Activated CD8-positive, alpha-beta T cell treated with anti-CD3 and anti-CD28 coated beads, Interleukin-2, amount 10 ng/mL, durations not matched to agents 7 days and 5 days (primary cell): Measurements from ENCODE around the gene PRKAG2. TPM values are rescaled to one million over a fixed set of nuclear protein-coding genes. Genes with fewer than 3 reads are reported as not detected.
"Not testable (repeated sequence)": the region's sequence is repeated elsewhere in the genome, so short reads cannot be mapped to it uniquely, and the experiment has no call there.

Experiments used
- ATAC-seq: fragments of 150-1000 bp; cut with Tn5 transposase; one replicate; pipeline ENCODE4 v1.10.0; 2021; ENCODE audit warnings: moderate library complexity
- CTCF ChIA-PET: fragments of 350-600 bp; sonication (Branson Sonifier 250); formaldehyde crosslinking; loops from one replicate; lab custom pipeline; 2021; ENCODE audit warnings: antibody characterized with exemption; lab: Charles Lee
- POLR2A ChIA-PET: fragments of 350-600 bp; sonication (Branson Sonifier 250); formaldehyde crosslinking; loops from one replicate; lab custom pipeline; 2021; ENCODE audit warnings: antibody characterized with exemption; lab: Charles Lee
- DNase-seq: peaks from one replicate; pipeline ENCODE4 v3.0.0-alpha.2; 2020
- H3K27ac Mint-ChIP-seq: one replicate; pipeline ENCODE4 v1.8.0; 2021; ENCODE audit warnings: mild to moderate bottlenecking, mixed read lengths
- H3K27me3 Mint-ChIP-seq: one replicate; pipeline ENCODE4 v1.8.0; 2021; ENCODE audit warnings: low read depth, mixed read lengths
- H3K36me3 Mint-ChIP-seq: one replicate; pipeline ENCODE4 v1.8.0; 2021; ENCODE audit warnings: low read depth, mixed read lengths
- H3K4me1 Mint-ChIP-seq: one replicate; pipeline ENCODE4 v1.8.0; 2021; ENCODE audit warnings: low read depth, mixed read lengths
- H3K4me3 Mint-ChIP-seq: one replicate; pipeline ENCODE4 v1.8.0; 2021; ENCODE audit warnings: mild to moderate bottlenecking, mixed read lengths
- H3K9me3 Mint-ChIP-seq: one replicate; pipeline ENCODE4 v1.8.0; 2022; ENCODE audit warnings: mixed read lengths; ENCODE audit not compliant: insufficient read depth
- total RNA-seq, 2 experiments: library from RNA; stranded (reverse); gene quantifications; one replicate each; pipeline ENCODE4 v1.2.3, GENCODE V29; 2021

Gene PRKAG2
- total RNA-seq, 2 experiments from 2014 or later = 23.6 to 28.3 TPM

DNA sequence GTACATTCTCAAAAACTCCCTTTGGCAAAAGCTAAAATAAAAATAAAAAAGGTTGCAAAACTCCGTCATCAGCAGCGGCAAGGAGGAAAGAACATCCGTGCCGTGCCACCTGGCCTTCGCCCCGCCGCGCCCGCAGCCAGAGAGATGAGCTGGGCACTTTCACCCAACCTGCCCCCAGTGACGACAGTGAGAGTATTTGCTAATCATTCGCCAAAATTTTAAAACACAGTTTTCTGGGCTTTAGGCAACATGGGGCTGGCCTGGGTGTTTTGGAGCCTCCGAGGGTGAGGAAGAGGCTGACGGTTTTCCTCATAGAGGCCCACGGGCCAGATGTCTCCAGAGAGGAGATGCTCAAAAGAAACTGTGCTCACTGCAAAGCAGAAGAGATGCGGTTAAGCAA, 128.2 kb downstream of the PRKAG2 start:
- H3K27ac Mint-ChIP-seq = no peak overlapping the region
- H3K4me3 Mint-ChIP-seq = no peak overlapping the region
- ChIA-PET POLR2A (no interaction called here), CTCF (interaction anchor here (1.0 to 1.5 kb wide), 3 partner anchors 10 to 20 kb away, joined by 3 to 4 read pairs (median 4); no protein-coding TSS in a partner anchor)
- H3K27me3 Mint-ChIP-seq = no peaks in the 10 kb centered on the region
- peaks cover 5% of the 10 kb centered on the region for H3K4me1 Mint-ChIP-seq
- H3K36me3 Mint-ChIP-seq = no peaks in the 10 kb centered on the region
- no peak for ATAC-seq
- DNase-seq = no peak
- H3K9me3 Mint-ChIP-seq = no peaks in the 10 kb centered on the region

DNA sequence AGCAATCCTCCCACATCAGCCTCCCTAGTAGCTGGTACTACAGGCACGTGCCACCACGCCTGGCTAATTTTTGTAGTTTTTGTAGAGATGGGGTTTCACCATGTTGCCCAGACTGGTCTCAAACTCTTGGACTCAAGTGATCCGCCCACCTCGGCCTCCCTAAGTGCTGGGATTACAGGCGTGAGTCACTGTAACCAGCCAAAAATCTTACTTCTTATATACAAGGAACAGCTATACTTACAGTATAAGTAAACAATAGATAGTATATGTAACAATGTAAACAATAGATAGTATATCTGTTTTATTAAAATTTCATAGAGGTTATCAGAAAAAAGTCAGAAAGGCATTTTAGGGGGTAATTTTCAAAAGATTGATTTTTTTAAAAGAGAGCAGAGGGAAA, 128.9 kb downstream of the PRKAG2 start:
- DNase-seq, H3K27me3 Mint-ChIP-seq, ATAC-seq, H3K36me3 Mint-ChIP-seq, H3K9me3 Mint-ChIP-seq, H3K27ac Mint-ChIP-seq, POLR2A ChIA-PET, H3K4me3 Mint-ChIP-seq: not testable (repeated sequence)
- peaks cover 12% of the 10 kb centered on the region for H3K4me1 Mint-ChIP-seq
- CTCF ChIA-PET = interaction anchor here (0.8 to 1.5 kb wide), 3 partner anchors 12 to 504 kb away, joined by 3 to 4 read pairs (median 3); no protein-coding TSS in a partner anchor

DNA sequence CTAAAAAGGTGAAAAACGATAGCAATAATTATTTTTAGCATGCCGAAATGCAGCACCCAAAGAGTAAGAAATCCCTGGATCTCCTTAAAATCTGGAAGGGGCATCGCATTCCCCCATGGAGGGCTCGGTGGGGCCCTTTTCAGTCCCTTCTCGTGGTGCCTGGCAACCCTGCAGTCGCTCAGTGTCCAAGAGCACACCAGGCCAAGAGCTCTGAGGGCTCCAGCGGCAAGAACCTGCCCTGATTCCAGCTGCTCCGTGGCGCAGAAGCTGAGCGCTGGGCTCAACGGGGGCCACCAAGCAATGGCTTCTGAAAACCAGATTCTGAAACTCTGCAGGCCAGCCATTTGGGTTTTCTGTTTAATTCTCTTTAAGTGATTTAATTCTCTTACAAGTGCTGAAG, 131.2 kb downstream of the PRKAG2 start:
- H3K27me3 Mint-ChIP-seq = no peaks in the 10 kb centered on the region
- no peak overlapping the region for H3K4me3 Mint-ChIP-seq
- no peak overlapping the region for H3K27ac Mint-ChIP-seq
- ATAC-seq (no peak), DNase-seq (no peak)
- ChIA-PET CTCF (interaction anchor here (0.9 to 2.0 kb wide), 5 partner anchors 37 to 176 kb away, joined by 3 to 6 read pairs (median 4); no protein-coding TSS in a partner anchor), POLR2A (no interaction called here)
- no peaks in the 10 kb centered on the region for H3K36me3 Mint-ChIP-seq
- H3K9me3 Mint-ChIP-seq = no peaks in the 10 kb centered on the region
- H3K4me1 Mint-ChIP-seq = peaks cover 17% of the 10 kb centered on the region

DNA sequence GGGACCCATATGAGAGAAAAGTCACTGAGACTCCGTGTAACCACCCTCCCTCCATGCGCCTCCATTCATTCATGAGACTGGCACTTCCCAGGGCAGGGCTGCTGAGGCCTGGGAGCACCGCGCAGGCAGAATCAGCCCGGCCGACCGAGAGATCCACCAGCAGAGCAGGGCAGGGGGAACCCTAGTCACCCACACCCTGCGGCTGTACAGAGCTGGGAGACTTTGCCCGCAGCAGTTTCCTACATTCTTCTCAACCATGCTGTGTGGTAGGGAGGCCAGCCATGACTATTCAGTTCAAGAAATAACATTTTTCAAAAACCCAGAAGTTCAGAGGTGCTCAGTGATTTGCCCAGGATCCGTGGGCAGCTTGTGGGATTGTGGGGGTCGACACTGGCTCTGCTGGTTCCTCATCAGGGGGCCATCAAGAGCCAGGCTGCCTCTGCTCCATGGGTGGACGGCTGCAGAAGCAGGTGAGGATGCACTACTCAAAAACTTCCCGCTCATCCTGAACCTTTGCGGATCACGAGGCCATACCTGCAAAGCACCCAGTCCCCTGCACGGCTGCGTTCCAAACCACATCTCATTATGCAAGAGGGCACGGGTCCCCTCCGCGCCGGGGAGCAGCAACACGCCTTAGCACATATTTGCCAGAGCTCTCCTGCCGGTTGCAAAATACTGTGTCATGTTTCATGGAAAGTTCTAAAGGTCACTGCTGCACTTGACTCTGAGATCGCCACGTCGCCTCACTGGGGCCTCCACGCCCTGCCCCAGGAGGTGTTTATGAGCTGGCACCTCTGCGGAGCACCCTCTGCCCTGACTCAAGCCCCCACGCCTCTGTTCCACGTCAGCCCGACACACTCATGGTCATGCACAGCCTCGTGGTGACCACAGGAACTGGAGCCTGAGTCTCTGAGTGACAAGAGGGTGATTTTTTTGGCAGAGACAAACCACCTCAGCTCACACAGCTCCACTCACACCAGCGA, 132.0 kb downstream of the PRKAG2 start:
- Mint-ChIP-seq H3K27me3 (no peaks in the 10 kb centered on the region), H3K4me3 (no peak overlapping the region), H3K27ac (no peak overlapping the region), H3K9me3 (no peaks in the 10 kb centered on the region), H3K4me1 (peaks cover 17% of the 10 kb centered on the region), H3K36me3 (no peaks in the 10 kb centered on the region)
- ChIA-PET CTCF (interaction anchor here (1.0 to 2.0 kb wide), 5 partner anchors 12 to 176 kb away, joined by 3 to 6 read pairs (median 4); no protein-coding TSS in a partner anchor), POLR2A (no interaction called here)
- ATAC-seq = no peak
- no peak for DNase-seq

DNA sequence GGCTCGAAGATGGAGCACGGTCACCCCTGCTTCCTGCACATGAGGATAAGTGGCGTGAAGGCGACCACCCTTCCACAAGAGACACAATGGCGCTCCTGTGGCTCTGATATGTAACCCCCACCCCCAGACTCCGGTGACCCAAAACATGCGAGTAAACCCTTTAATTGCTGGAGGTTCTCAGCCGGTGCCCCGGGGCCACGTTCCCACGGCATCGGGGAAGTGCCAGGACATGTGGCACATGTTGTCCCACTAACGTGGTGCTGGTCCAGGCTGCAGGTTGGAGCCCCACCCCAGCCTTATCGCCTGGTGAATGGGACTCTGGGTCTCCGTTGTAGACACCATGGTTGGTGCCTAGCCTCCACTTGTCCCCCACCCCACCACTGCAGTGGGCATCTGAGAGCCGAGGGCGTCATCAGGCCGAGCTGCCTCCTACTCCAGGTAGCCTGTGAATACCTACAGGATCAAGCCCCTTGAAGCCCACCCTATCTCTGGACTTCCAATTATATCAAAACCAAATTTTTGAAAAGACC, 132.8 kb downstream of the PRKAG2 start:
- CTCF ChIA-PET = interaction anchor here (1.0 to 1.1 kb wide), 2 partner anchors 13 to 19 kb away, joined by 3 to 5 read pairs; no protein-coding TSS in a partner anchor
- ATAC-seq (no peak), DNase-seq (no peak)
- POLR2A ChIA-PET = no interaction called here
- no peak overlapping the region for H3K4me3 Mint-ChIP-seq
- H3K9me3 Mint-ChIP-seq = no peaks in the 10 kb centered on the region
- no peaks in the 10 kb centered on the region for H3K36me3 Mint-ChIP-seq
- no peaks in the 10 kb centered on the region for H3K27me3 Mint-ChIP-seq
- no peak overlapping the region for H3K27ac Mint-ChIP-seq
- H3K4me1 Mint-ChIP-seq = peaks cover 17% of the 10 kb centered on the region

DNA sequence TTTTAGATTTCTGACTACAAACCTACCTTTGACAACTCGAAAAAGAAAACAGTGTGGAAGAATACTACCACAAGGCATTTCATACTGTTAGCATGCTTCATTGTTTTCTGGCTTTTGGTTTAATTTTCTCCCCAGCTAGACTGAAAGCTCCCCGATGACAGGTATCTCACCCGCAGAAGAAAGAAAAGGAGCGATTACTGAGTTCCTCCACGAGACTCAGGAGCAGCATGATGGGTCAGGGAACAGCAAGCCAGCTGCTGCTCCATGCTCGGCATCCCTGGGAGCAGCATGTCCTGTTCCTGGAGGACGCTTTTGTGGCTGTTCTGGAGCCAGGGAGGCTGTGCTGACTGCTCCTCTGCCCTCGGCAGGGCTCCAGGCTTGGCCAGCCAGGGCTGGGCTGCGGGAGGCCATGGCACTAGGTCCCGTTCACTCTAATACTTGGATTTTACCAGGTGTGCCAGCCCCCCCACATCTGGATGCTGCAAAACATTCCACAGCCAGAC, 133.4 kb downstream of the PRKAG2 start:
- Mint-ChIP-seq H3K27ac (peak overlapping the region; percentile 3), H3K36me3 (peaks cover 2% of the 10 kb centered on the region), H3K4me1 (peaks cover 17% of the 10 kb centered on the region), H3K27me3 (no peaks in the 10 kb centered on the region), H3K4me3 (no peak overlapping the region), H3K9me3 (no peaks in the 10 kb centered on the region)
- ChIA-PET POLR2A (no interaction called here), CTCF (interaction anchor here (0.6 to 1.0 kb wide), 2 partner anchors 13 to 167 kb away, joined by 3 to 4 read pairs; no protein-coding TSS in a partner anchor)
- ATAC-seq = no peak
- DNase-seq = no peak

DNA sequence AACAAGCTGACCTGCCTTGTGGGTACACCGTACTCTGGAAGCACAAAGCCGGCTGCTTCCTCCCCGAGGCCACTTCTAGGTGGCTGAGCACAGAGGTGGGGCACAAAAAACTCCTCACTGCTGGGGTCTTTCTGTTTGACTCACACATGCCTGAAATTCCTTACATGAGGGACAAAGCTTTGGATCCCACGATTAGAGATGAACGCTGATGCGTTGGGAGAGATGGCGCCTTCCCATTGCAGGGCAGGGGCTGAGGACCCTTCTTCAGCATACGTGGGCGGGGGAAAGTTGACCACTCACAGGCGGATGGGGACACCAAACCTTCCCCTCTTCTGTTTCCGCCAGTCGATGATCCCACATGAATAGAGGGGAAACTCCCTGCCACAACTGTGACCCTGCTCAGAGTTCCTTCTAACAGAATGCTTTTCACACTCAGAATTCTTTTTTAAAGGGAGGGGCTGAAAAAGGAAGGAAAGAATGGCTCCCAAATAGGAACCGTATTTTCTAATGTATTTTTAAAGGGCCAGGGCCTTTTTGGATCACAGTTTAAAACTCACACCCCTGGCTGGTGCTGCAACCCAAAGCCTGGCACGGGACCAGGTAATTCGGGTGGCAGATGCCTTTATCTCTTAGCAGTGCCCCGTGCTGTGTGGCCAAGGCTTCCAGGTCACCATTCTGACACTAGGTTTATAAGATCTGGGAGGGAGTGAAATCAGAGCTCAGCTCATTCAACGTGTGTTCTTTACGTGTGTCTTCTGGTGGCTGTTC, 134.0 kb downstream of the PRKAG2 start:
- no peak for ATAC-seq
- Mint-ChIP-seq H3K9me3 (no peaks in the 10 kb centered on the region), H3K4me3 (no peak overlapping the region), H3K27ac (peak overlapping the region; percentile 3), H3K4me1 (peaks cover 17% of the 10 kb centered on the region), H3K27me3 (no peaks in the 10 kb centered on the region), H3K36me3 (peaks cover 2% of the 10 kb centered on the region)
- no peak for DNase-seq
- ChIA-PET POLR2A (no interaction called here), CTCF (interaction anchor here (0.6 to 1.0 kb wide), 2 partner anchors 14 to 167 kb away, joined by 3 to 4 read pairs; no protein-coding TSS in a partner anchor)

DNA sequence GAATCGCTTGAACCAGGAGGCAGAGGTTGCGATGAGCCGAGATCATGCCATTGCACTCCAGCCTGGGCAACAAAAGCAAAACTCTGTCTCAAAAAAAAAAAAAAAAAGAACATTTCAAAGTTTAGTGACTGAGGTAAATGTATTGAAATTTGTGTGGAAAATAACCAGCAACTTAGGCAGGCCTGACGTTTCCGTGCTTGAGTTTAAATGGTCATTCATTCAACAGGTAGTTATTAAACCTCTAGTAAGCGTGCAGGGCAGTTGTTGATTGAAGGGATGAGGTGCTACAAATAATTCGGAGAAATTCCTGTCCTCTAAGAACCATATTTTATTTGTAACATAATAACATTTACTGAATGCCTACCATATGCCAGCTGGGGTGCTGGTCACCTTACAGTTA, 135.3 kb downstream of the PRKAG2 start:
- H3K4me3 Mint-ChIP-seq = no peak overlapping the region

DNA sequence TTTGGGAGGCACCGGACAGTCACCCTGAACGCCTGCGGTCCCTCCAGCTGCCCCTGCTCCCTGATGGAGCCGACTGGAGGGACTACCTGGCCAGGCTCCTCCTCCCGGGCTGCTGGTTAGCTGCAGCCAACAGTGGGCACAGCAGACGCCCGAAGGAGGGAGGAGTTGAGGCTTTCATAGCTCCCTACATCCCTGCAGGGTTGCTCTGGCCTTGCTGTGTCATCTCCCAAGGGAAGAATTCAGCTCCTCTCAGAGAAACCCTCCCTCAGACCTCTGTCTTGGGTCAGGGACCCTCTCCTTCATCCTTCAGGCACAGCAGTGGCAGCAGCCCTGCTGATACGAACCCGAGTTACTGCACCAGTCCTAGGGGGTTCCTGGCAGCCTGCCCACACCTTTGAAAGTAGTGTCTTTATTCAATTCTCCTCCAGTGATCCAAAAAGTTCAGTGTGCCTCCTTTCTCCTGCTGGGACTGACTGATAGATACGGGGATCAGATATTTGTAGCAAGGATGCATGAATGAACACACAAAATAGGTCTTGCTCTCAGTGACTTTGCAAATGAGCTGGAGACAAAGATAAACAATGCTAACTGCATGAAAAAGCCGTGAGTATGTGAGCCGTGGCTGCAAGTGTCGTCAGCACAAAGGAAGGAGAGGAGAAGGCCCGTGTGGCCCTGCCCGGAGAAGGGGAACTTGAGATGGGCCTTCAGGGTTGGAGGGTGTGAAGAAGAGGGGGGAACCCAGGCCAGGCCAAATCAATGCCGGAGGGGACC, 136.6 kb downstream of the PRKAG2 start:
- POLR2A ChIA-PET = no interaction called here
- Mint-ChIP-seq H3K9me3 (no peaks in the 10 kb centered on the region), H3K27ac (no peak overlapping the region), H3K27me3 (no peaks in the 10 kb centered on the region), H3K36me3 (peaks cover 2% of the 10 kb centered on the region), H3K4me3 (no peak overlapping the region), H3K4me1 (peaks cover 15% of the 10 kb centered on the region)
- DNase-seq = no peak
- CTCF ChIA-PET = interaction anchor here (1.7 kb wide), 1 partner anchor 43 kb away, joined by 7 read pairs; no protein-coding TSS in a partner anchor
- ATAC-seq = no peak

More for the DNA sequence above, 135.3 kb downstream of the PRKAG2 start:
- ChIA-PET POLR2A (no interaction called here), CTCF (no interaction called here)
- no peak for ATAC-seq
- Mint-ChIP-seq H3K27me3 (no peaks in the 10 kb centered on the region), H3K27ac (no peak overlapping the region), H3K9me3 (no peaks in the 10 kb centered on the region), H3K36me3 (peaks cover 2% of the 10 kb centered on the region), H3K4me1 (peaks cover 17% of the 10 kb centered on the region)
- no peak for DNase-seq

DNA sequence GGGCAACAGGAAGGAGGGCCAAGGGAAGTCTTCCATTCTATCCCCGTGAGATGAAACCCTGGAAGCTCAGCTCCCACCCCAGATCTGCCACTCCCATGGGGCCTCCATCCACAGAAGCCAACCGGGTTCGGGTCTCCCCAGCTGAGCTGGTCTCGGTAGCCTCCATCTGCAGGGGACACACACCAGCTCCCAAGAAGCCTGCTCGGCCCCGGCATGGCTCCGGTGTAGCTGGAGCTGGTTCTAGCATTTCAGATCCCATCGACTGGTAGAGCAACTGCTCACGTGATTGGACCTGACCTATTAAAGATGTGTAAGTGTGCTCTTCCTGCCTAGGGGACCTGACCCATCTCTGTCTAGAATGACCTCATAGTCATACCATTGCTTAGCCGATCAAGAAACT, 138.0 kb downstream of the PRKAG2 start:
- ATAC-seq (no peak), DNase-seq (no peak)
- Mint-ChIP-seq H3K4me1 (peaks cover 14% of the 10 kb centered on the region), H3K27ac (no peak overlapping the region), H3K9me3 (no peaks in the 10 kb centered on the region), H3K27me3 (no peaks in the 10 kb centered on the region), H3K36me3 (peaks cover 2% of the 10 kb centered on the region), H3K4me3 (no peak overlapping the region)
- ChIA-PET POLR2A (no interaction called here), CTCF (interaction anchor here (1.0 kb wide), 1 partner anchor 36 kb away, joined by 3 read pairs; no protein-coding TSS in a partner anchor)
